ENCODE measurements around the gene CD99L2. TPM values are rescaled to one million over a fixed set of nuclear protein-coding genes. Genes with fewer than 3 reads are reported as not detected.

Gene CD99L2
- total RNA-seq, 2 donors from 2014 or later = 22.1 to 28.7 TPM

GRCh38 chrX:150766351-150767044 lies 132.0 kb downstream of the CD99L2 start:
- H3K9me3 ChIP-seq = no peaks in the 10 kb centered on the region
- DNase-seq (no peak), ATAC-seq (no peak)
- no peaks in the 10 kb centered on the region for H3K4me1 ChIP-seq
- no peak for TF ChIP-seq POLR2A (IDR thresholded peaks at IDR 0.05)
- TF ChIP-seq, protein P1, sequence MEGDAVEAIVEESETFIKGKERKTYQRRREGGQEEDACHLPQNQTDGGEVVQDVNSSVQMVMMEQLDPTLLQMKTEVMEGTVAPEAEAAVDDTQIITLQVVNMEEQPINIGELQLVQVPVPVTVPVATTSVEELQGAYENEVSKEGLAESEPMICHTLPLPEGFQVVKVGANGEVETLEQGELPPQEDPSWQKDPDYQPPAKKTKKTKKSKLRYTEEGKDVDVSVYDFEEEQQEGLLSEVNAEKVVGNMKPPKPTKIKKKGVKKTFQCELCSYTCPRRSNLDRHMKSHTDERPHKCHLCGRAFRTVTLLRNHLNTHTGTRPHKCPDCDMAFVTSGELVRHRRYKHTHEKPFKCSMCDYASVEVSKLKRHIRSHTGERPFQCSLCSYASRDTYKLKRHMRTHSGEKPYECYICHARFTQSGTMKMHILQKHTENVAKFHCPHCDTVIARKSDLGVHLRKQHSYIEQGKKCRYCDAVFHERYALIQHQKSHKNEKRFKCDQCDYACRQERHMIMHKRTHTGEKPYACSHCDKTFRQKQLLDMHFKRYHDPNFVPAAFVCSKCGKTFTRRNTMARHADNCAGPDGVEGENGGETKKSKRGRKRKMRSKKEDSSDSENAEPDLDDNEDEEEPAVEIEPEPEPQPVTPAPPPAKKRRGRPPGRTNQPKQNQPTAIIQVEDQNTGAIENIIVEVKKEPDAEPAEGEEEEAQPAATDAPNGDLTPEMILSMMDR (IDR thresholded peaks at IDR 0.05) = no peak
- no peaks in the 10 kb centered on the region for H3K27me3 ChIP-seq
- H3K27ac ChIP-seq = no peak overlapping the region
- no peak overlapping the region for H3K4me3 ChIP-seq
- intact Hi-C loops (cut with DNase I) = no loop called here
- H3K36me3 ChIP-seq (replicated peaks in 1 of 2; ENCODE audit: insufficient read depth in 1 of 2, low read depth in 2 of 2) = no peaks in the 10 kb centered on the region
- 79 to 89% methylated on average over 5 to 10 of the region's 13 CpGs for WGBS, 2 donors

- ATAC-seq (no peak), DNase-seq (no peak)
- intact Hi-C loops (cut with DNase I) = no loop called here
- no peak overlapping the region for H3K4me3 ChIP-seq
- no peaks in the 10 kb centered on the region for H3K4me1 ChIP-seq
- H3K9me3 ChIP-seq = no peaks in the 10 kb centered on the region
- TF ChIP-seq, protein P1 (IDR thresholded peaks at IDR 0.05) = no peak
- TF ChIP-seq POLR2A (IDR thresholded peaks at IDR 0.05) = no peak
- no peaks in the 10 kb centered on the region for H3K36me3 ChIP-seq (replicated peaks in 1 of 2; ENCODE audit: insufficient read depth in 1 of 2, low read depth in 2 of 2)
- H3K27ac ChIP-seq = no peak overlapping the region
- WGBS, 2 donors = 90 to 92% methylated on average over 16 to 18 of the region's 19 CpGs
- no peaks in the 10 kb centered on the region for H3K27me3 ChIP-seq
Measured at GRCh38 chrX:150765782-150766350, 132.6 kb downstream of the CD99L2 start.

DNA sequence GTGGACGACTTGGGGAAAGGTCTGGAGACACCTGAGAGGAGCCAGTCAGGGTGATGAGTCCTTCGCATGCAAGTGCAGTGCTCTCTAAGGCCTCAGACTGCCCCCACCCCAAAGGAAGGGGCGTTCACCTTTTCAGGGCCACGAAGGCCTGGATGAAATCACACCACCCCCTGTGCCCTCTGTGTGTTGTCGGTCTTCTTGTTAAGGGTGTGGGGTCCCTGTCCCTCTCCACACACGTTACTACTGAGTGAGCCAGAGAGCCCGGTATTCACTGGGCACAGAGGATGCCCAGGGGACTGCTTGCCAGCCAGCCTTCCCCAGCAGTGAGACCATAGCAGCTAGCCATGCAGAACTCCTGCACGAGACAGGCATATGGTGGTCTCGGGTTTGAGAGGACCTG lies 133.2 kb downstream of the CD99L2 start:
- no peak for TF ChIP-seq POLR2A (IDR thresholded peaks at IDR 0.05)
- TF ChIP-seq, protein P1 (IDR thresholded peaks at IDR 0.05) = no peak
- ATAC-seq (no peak), DNase-seq (no peak)
- WGBS, 2 donors = 78 to 87% methylated on average over 7 to 9 of the region's 9 CpGs
- Histone ChIP-seq H3K27ac (no peak overlapping the region), H3K36me3 (replicated peaks in 1 of 2; ENCODE audit: insufficient read depth in 1 of 2, low read depth in 2 of 2) (no peaks in the 10 kb centered on the region), H3K27me3 (no peaks in the 10 kb centered on the region), H3K4me3 (no peak overlapping the region), H3K4me1 (no peaks in the 10 kb centered on the region), H3K9me3 (no peaks in the 10 kb centered on the region)
- intact Hi-C loops (cut with DNase I) = no loop called here

DNA sequence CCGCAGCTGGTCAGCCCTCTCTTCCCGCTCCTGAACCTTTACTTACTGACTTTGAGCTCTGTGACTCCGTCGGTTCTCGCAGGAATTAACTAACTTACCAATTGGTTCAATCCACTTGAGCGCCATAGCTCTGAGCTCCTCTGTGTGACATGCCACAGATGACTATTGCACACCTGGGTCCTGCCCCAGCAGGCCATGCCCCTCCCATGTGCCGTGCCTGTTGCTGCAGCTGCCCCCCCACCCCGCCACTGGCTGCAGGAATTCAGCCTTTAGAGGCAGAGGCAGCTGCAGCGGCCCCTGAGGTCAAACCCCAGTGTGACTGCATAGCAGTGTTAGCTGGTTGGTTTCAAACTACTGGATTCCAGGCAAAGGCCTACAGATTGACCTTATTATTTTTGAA lies 134.7 kb downstream of the CD99L2 start:
- intact Hi-C loops (cut with DNase I) = no loop called here
- H3K4me3 ChIP-seq = no peak overlapping the region
- H3K27me3 ChIP-seq = no peaks in the 10 kb centered on the region
- no peak overlapping the region for H3K27ac ChIP-seq
- no peak for ATAC-seq
- TF ChIP-seq, protein P1 (IDR thresholded peaks at IDR 0.05) = no peak
- no peak for TF ChIP-seq POLR2A (IDR thresholded peaks at IDR 0.05)
- H3K36me3 ChIP-seq (replicated peaks in 1 of 2; ENCODE audit: insufficient read depth in 1 of 2, low read depth in 2 of 2) = no peaks in the 10 kb centered on the region
- 92 to 98% methylated on average over 7 to 8 of the region's 9 CpGs for WGBS, 2 donors
- H3K4me1 ChIP-seq = no peaks in the 10 kb centered on the region
- no peaks in the 10 kb centered on the region for H3K9me3 ChIP-seq
- DNase-seq = no peak
